ENCODE results near the gene CACNB4. TPM values are rescaled to one million over a fixed set of nuclear protein-coding genes. Genes with fewer than 3 reads are reported as not detected.

CACNB4 gene
- total and polyA plus RNA-seq, 10 donors, result 0.14 to 5.1 (median 1.6) TPM

GRCh38 chr2:151899156-151899555 is 199.7 kb downstream of the CACNB4 start:
- H3K27ac ChIP-seq, result no peak overlapping the region
- no peak for DNase-seq
- H3K9me3 ChIP-seq, result peaks cover 0 to 11% (median 0%) of the 10 kb centered on the region in 8 donors
- peaks cover 0 to 10% (median 3%) of the 10 kb centered on the region in 6 donors for H3K4me1 ChIP-seq
- TF ChIP-seq POLR2A (IDR thresholded peaks at IDR 0.05) (no peak), POLR2AphosphoS5 (IDR thresholded peaks at IDR 0.05) (no peak), CTCF (IDR thresholded peaks at IDR 0.05 in 8 of 11, conservative IDR thresholded peaks at IDR 0.05 in 3 of 11) (no peak)
- WGBS, 5 donors, result 72 to 95% (median 86%) methylated on average over 1 of the region's 1 CpG
- no peaks in the 10 kb centered on the region for H3K27me3 ChIP-seq (replicated peaks in 1 of 7)
- H3K4me3 ChIP-seq, result no peak overlapping the region
- intact Hi-C loops (cut with DNase I; ENCODE audit: low total_unique reads), result no loop called here
- H3K36me3 ChIP-seq, result no peaks in the 10 kb centered on the region

- no peak overlapping the region for H3K27ac ChIP-seq
- no peaks in the 10 kb centered on the region for H3K36me3 ChIP-seq
- TF ChIP-seq POLR2AphosphoS5 (IDR thresholded peaks at IDR 0.05) (no peak), POLR2A (IDR thresholded peaks at IDR 0.05) (no peak), CTCF (IDR thresholded peaks at IDR 0.05 in 8 of 11, conservative IDR thresholded peaks at IDR 0.05 in 3 of 11) (no peak)
- H3K4me1 ChIP-seq, result no peaks in the 10 kb centered on the region
- DNase-seq, result no peak
- 65 to 86% (median 79%) methylated on average over 5 to 7 of the region's 7 CpGs for WGBS, 5 donors
- peaks cover 0 to 11% (median 0%) of the 10 kb centered on the region in 8 donors for H3K9me3 ChIP-seq
- intact Hi-C loops (cut with DNase I; ENCODE audit: low total_unique reads), result no loop called here
- no peaks in the 10 kb centered on the region for H3K27me3 ChIP-seq (replicated peaks in 1 of 7)
- peak overlapping the region in 3 of 8 donors; percentile 3 to 48 (median 17) for H3K4me3 ChIP-seq
These were observed 207.2 kb downstream of the CACNB4 start for GRCh38 chr2:151891566-151892194.

GRCh38 chr2:151887164-151887563 is 211.7 kb downstream of the CACNB4 start:
- no peak overlapping the region for H3K4me3 ChIP-seq
- TF ChIP-seq POLR2A (IDR thresholded peaks at IDR 0.05), result no peak
- TF ChIP-seq CTCF (IDR thresholded peaks at IDR 0.05 in 8 of 11, conservative IDR thresholded peaks at IDR 0.05 in 3 of 11), result no peak
- no peak for TF ChIP-seq POLR2AphosphoS5 (IDR thresholded peaks at IDR 0.05)
- 80 to 90% (median 87%) methylated on average over 2 of the region's 2 CpGs for WGBS, 5 donors
- no peak for DNase-seq
- H3K27me3 ChIP-seq (replicated peaks in 1 of 7), result no peaks in the 10 kb centered on the region
- no peaks in the 10 kb centered on the region for H3K4me1 ChIP-seq
- no peaks in the 10 kb centered on the region for H3K36me3 ChIP-seq
- H3K9me3 ChIP-seq, result no peaks in the 10 kb centered on the region
- no peak overlapping the region for H3K27ac ChIP-seq
- intact Hi-C loops (cut with DNase I; ENCODE audit: low total_unique reads), result no loop called here

GRCh38 chr2:151886241-151886640 is 212.6 kb downstream of the CACNB4 start:
- TF ChIP-seq CTCF (IDR thresholded peaks at IDR 0.05 in 8 of 11, conservative IDR thresholded peaks at IDR 0.05 in 3 of 11) (no peak), POLR2A (IDR thresholded peaks at IDR 0.05) (no peak), POLR2AphosphoS5 (IDR thresholded peaks at IDR 0.05) (no peak)
- no peak for DNase-seq
- Histone ChIP-seq H3K4me3 (no peak overlapping the region), H3K9me3 (no peaks in the 10 kb centered on the region), H3K4me1 (no peaks in the 10 kb centered on the region), H3K36me3 (no peaks in the 10 kb centered on the region), H3K27ac (no peak overlapping the region), H3K27me3 (replicated peaks in 1 of 7) (no peaks in the 10 kb centered on the region)
- WGBS, 5 donors, result 50 to 88% (median 79%) methylated on average over 1 of the region's 1 CpG
- intact Hi-C loops (cut with DNase I; ENCODE audit: low total_unique reads), result no loop called here
